Measurements from ENCODE around the gene CAMTA1.

CAMTA1 gene

DNA sequence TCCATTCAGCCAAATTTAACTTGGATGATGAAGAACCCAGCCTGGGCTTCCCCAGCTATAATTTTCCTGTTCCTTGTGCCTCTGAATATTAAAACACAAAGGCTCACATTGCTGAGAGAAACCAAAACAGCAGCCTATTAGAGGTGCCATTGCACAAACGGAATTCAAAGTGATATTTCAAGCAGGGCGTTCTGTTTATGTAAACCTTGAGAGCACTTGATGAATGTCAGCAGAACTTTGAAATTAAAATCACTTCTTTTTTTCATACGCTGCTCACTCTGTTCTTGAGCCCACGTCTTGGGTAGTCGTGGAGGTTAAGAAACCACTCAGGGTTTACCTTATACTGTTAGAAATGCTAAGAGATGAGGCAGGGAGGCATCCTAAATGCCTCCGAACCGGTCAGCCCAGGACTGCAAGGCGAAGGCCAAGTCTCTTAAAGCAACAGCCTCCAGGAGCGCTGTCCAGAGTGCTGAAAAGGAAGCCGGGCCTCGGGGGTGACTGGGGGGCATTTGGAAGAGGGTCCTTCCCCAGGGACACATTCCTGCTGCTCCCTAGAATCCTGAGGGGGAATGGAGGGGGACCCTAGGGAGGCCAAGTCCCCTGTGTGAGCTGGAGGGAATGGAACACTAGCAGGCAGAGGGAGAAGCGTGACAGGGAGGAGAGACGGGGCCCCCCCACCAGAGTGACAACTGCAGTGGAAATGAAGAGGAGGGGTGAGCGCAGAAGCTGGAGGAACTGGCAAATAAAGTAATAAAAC lies 831.0 kb downstream of the CAMTA1 start:
- peak; percentile 3 for DNase-seq (ENCODE audit: low read depth)

- no peak for DNase-seq (ENCODE audit: low read depth)
These were observed 831.7 kb downstream of the CAMTA1 start for GRCh38 chr1:7616953-7617352.

- DNase-seq (ENCODE audit: low read depth) = no peak
These were observed 832.6 kb downstream of the CAMTA1 start for GRCh38 chr1:7617826-7618225.

DNA sequence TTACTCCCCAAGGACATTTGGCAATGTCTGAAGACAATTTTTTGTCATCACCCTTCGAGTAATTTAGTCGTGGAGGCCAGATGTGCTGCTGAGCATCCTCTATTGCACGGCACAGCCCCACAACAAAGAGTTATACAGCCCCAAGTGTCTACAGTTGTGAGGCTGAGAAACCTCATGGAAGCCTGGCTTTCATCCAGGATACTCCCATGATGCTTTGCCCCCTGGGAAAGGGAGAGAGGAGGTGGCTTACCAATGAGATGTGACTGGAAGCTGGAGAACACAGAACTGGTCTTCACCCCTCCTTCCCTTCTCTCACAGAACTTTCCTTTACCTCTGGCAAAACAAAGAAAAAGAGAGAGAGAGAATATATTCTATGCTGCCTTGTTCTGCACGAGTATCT lies 834.9 kb downstream of the CAMTA1 start:
- no peak for DNase-seq (ENCODE audit: low read depth)

DNA sequence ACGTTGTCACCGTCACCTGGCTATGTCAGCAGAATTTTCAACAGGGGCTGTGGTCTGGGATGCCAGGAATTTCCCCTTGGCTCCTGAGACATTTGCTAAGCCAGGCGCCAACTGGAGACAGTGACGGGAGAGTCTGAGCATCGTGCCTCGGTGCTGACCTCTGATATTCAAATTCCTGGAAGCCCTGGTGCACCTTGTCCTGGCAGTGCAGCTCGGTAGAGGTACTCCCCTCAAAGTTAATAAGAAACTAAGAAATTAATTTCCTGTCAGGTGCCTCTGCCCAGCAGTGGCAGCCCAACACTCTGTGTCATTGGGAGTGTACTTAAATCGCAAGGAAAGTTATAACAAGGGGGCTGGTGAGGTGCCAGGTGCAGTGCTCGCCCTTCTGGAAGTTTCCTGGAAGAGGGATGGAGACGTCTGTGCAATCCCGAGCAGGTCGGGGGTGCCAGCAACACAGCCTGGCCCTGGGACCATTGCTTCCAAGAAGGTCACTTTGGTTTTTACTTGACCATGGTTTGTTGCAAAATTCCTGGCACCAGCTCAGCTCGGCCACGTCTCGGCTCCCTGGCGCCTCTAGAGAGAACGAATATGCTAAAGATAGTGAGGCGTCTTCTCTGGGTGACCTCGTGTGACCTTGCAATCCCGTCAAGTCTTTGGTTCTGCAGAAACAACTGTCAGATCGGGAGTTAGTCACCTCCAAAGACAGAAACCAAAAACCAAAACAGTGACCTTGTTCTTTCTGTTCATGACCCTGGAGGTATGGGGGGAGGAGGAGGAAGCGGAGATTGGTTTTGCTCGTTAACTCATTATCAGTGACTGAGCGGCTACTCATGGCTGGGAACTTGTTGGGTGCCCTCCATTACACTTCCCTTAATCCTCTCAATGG lies 836.3 kb downstream of the CAMTA1 start:
- DNase-seq (ENCODE audit: low read depth) = no peak

- DNase-seq (ENCODE audit: low read depth) = no peak
These were observed 838.6 kb downstream of the CAMTA1 start for GRCh38 chr1:7623842-7624241.

- no peak for DNase-seq (ENCODE audit: low read depth)
These were observed 839.6 kb downstream of the CAMTA1 start for GRCh38 chr1:7624791-7625355.

- no peak for DNase-seq (ENCODE audit: low read depth)
These were observed 840.1 kb downstream of the CAMTA1 start for GRCh38 chr1:7625401-7625800.

DNA sequence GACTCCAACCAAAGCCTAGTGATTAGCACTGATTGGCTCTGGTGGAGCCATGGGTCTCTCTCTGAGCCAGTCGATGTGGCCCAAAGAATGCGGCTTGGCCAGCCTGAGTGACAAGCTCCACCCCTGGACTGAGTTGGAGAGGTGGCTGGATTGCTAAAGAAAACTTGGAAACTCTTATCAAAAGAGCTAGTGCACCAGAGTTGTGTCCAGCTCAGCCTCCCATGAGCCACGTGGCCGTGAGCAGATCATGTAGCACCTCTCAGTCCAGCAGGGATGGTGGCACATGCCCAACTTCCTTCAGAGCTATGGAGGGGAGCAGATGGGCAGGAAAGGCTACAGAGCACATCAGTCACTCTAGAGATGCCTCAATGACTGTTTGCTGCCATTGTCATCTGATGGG lies 843.0 kb downstream of the CAMTA1 start:
- DNase-seq (ENCODE audit: low read depth) = no peak

DNA sequence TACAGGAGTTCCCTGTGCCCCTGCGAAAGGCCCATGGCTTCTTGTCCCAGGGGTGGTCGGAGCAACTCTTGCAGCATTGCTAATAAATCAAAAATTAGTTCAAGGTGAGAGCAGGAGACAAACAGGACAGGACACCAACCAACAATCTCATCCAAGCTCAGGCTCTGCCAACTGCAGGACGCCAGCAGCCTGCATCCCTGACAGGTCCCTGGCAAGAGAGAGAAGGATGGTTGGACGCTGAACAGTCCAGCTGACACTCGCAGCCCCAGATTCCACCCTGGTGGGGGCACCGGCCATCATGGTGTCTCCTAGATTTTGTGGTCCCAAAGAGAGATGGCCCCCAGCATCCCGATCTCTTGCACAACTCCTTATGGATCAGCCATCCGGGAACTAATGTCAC lies 843.8 kb downstream of the CAMTA1 start:
- DNase-seq (ENCODE audit: low read depth) = no peak

- DNase-seq (ENCODE audit: low read depth) = no peak
These were observed 844.4 kb downstream of the CAMTA1 start for GRCh38 chr1:7629465-7630195.

- DNase-seq (ENCODE audit: low read depth) = no peak
These were observed 845.1 kb downstream of the CAMTA1 start for GRCh38 chr1:7630378-7630777.

GRCh38 chr1:7632176-7632575 lies 846.9 kb downstream of the CAMTA1 start:
- DNase-seq (ENCODE audit: low read depth) = no peak

- no peak for DNase-seq (ENCODE audit: low read depth)
These were observed 847.4 kb downstream of the CAMTA1 start for GRCh38 chr1:7632681-7633080.

DNA sequence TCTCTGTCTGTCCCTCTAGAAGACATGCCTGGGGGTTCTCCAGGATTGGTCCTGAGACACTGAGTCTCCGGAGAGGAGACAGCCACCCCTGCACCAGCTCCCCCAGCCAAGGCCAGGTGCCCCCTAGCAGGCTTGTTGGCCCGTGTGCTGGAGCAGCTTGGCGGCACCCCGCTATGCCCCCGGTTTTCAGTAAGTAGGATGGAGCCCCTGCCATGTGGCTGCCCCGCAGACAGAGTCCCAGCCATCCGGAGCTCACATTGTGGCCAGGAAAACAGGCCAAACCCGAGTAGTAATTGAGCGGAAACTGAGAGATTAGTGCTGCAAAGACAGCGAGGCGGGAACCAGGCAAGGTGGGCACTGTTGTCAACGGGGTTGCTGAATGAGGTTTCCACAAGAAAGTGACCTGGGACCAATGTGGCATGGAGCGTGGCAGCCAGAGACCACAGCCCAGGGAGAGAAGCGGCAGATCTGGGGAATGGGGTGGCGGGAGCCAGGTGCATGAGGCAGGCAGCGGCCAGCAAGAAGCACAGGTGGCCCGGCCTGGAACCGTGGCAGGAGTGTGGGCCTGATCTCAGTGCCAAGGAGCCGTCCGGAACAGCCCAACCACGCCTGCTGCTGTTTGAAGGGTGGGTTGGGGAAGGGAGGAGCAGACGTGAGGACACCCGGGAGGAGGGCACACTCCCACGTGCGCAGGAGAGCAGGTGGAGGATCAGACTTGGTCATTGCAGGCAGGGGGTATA lies 848.4 kb downstream of the CAMTA1 start:
- no peak for DNase-seq (ENCODE audit: low read depth)

- DNase-seq (ENCODE audit: low read depth) = no peak
These were observed 849.4 kb downstream of the CAMTA1 start for GRCh38 chr1:7634546-7635240.

GRCh38 chr1:7636795-7637526 lies 851.7 kb downstream of the CAMTA1 start:
- DNase-seq (ENCODE audit: low read depth) = no peak

DNA sequence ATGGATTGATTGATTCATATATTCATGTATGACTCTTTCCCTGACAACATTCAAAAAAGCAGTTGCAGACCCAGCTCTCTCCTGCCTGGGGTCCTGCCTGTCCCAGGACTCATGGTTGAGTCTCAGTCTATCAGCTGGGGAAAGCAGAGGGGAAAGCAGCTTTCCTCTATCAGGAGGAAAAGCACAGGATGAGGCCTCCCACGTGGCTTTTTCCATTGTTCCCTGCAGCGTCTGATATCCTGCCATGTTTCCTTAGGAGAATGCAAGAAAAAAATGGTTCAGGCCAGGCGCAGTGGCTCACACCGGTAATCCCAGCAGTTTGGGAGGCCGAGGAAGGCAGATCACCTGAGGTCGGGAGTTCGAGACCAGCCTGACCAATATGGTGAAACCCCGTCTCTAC lies 852.8 kb downstream of the CAMTA1 start:
- DNase-seq (ENCODE audit: low read depth) = no peak

GRCh38 chr1:7639435-7640131 lies 854.3 kb downstream of the CAMTA1 start:
- DNase-seq (ENCODE audit: low read depth) = no peak

DNA sequence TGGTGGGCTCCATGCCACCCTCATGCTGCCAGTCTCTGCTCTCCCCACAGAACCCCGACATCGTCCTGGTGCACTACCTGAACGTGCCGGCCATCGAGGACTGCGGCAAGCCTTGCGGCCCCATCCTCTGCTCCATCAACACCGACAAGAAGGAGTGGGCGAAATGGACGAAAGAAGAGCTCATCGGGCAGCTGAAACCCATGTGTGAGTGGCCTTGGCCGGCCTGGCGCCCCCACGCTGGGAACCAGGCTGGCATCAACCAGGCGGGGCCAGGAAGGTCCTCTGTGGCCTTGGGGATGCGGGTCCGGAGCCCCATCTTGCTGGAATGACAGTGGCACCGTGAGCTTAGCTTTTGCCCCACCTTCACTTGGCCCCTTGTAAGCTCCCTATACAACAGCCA lies 855.1 kb downstream of the CAMTA1 start:
- no peak for DNase-seq (ENCODE audit: low read depth)
